GM21423 (cell line): ENCODE data around the gene SKP1.
"Not testable (repeated sequence)": the region's sequence is repeated elsewhere in the genome, so short reads cannot be mapped to it uniquely, and the experiment has no call there.

Source experiments
- ATAC-seq: cut with Tn5 transposase; IDR thresholded peaks from one replicate; pipeline ENCODE4 v1.9.1; 2021; ENCODE audit warnings: mild to moderate bottlenecking, moderate library complexity; ENCODE audit not compliant: unreplicated experiment

SKP1 gene

GRCh38 chr5:134178096-134178419, 1.3 kb upstream of the SKP1 start:
- ATAC-seq: no peak

GRCh38 chr5:134177369-134178095, 782 bp upstream of the SKP1 start:
- no peak for ATAC-seq

DNA sequence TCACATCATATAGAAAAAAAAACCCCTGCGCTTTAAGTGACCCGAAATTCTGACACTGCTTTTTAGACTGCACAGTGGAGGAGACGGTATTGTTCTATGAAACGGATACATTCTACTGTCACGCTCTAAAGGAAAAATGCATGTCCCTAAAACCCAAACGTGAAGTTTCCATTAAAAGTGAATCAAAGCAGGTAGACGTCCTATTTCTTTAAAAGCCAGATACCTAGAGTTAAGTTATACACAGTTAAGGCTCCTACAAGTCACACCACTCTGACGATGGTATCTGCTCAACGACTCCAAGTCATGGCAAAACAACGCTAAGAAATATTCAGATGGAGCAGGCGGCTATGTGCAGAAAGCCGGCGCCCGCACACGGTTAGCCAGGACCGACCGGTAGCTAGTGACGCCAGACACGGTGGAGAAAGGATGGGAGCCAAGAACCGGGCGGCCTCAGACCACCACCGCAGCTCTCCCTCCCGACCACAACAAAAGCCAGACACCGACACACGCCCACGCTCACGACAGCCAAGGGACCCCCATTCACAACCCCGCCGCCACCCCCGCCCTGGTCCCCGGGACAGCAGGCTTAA, 734 bp downstream of the SKP1 start:
- peak; percentile 15 for ATAC-seq

DNA sequence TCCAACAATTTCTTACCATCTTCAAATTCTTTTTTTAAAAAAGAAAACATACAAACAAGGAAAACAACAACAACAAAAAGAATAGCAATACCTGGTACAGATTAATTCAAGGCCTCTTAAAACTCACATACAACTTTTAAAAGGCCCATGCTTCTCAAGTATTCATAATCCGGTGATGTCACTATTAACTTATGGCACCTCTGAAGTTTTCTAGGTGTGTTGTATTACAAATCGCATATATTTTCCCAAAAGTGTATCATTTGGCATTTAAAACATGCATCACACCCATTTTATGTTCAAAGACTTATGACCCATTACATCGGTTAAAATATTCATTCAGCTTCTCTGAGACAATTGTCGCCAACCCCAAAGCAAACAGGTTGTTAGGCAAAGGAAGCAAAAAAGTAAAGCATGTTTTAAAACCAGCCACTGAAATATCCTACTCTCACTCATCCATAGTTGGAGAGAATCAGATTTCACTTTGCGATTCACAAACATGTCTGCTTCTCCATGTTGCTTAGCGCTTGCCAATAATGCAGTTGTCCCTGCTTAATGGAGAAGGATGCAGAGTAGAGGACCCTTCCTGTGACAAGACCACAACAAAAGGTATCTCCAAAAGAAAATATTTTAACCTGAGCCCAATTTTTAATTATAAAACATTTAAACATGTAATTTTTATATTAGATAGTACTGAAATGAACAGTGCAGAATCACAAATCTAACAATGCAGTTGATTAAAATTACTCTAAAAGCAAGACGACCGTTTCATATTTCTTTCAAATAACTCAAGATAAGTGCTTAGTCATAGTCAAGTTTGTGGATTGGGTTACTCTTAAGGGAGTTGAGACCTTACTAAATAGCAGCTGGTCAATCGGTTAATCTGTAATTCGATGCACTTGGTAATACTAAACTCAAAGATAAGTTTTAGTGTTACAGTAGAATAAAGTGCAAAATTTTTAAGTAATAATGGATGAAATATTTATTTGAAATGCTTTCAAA, 1.6 kb downstream of the SKP1 start:
- ATAC-seq: no peak

DNA sequence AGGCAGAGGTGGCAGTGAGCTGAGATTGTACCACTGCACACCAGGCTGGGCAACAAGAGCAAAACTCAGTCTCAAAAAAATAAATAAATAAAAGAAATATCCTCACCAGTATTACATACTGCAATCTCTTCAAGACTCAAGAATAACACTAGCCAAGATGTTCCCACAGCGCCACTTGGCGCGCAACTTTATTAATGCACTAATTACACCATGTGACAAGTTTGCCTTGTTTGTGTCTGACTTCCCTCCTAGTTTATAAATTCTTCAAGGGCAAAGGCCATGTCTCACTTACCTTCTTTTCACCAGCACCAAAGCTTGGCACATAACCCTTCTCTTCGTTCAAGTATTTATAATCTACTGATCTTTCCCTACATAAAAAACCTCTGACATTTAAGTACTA, 4.8 kb downstream of the SKP1 start:
- no peak for ATAC-seq

DNA sequence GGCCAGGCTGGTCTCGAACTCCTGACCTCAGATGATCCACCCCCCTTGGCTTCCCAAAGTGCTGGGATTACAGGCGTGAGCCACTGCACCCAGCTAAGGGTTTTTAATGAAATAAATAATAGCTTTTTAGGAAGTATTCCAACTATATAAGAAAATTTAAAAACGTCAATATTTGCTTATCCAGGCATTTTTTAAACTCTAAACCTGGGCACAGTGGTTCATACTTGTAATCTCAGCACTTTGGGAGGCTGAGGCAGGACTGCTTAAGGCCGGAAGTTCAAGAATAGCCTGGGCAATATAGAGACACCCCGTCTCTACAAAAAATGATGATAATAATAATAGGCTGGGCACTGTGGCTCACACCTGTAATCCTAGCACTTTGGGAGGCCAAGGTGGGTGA, 14.2 kb downstream of the SKP1 start:
- ATAC-seq: no peak

- no peak for ATAC-seq
Observed at GRCh38 chr5:134161513-134162395, 15.0 kb downstream of the SKP1 start.

- no peak for ATAC-seq
Observed at GRCh38 chr5:134153657-134154056, 23.1 kb downstream of the SKP1 start.

DNA sequence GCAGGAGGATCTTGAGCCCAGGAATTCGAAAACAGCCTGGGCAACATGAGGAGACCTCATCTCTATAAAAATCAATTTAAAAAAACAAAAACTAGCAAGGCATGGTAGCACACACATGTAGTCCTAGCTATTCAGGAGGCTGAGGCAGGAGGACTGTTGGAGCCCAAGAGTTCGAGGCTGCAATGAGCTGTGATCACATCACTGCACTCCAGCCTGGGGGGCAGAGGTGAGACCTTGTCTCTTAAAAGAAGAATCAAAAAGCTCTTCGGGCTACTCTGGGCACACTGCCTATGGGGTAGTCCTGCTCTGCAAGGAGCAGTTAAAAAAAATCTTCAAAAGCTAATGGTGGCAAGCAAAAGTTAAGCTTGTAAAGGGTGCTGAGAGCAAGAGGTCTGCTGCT, 23.5 kb downstream of the SKP1 start:
- ATAC-seq: no peak

- not testable (repeated sequence) for ATAC-seq
Observed at GRCh38 chr5:134152173-134152832, 24.4 kb downstream of the SKP1 start.

GRCh38 chr5:134151723-134152122, 25.0 kb downstream of the SKP1 start:
- no peak for ATAC-seq

- ATAC-seq: no peak
Observed at GRCh38 chr5:134149571-134150303, 27.0 kb downstream of the SKP1 start.

GRCh38 chr5:134148986-134149539, 27.7 kb downstream of the SKP1 start:
- ATAC-seq: no peak

DNA sequence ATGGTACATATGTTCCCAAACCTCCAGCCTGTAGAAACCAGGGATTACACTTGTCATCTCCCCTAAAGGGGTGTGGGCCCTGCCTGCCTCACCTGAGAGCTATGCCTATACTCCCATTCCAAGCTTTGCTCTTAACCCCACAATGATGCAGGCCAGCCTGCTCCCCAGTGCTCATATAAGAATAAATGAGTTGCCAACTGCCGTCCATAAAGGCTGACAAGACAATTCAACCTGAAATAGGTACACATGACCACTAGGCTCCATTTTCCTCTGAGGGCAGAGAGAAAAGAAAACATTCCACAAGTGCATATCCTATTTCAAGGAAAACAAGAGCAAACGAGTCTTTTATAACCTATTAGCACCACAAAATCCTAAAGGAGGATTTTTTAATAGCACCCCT, 28.4 kb downstream of the SKP1 start:
- ATAC-seq: no peak

DNA sequence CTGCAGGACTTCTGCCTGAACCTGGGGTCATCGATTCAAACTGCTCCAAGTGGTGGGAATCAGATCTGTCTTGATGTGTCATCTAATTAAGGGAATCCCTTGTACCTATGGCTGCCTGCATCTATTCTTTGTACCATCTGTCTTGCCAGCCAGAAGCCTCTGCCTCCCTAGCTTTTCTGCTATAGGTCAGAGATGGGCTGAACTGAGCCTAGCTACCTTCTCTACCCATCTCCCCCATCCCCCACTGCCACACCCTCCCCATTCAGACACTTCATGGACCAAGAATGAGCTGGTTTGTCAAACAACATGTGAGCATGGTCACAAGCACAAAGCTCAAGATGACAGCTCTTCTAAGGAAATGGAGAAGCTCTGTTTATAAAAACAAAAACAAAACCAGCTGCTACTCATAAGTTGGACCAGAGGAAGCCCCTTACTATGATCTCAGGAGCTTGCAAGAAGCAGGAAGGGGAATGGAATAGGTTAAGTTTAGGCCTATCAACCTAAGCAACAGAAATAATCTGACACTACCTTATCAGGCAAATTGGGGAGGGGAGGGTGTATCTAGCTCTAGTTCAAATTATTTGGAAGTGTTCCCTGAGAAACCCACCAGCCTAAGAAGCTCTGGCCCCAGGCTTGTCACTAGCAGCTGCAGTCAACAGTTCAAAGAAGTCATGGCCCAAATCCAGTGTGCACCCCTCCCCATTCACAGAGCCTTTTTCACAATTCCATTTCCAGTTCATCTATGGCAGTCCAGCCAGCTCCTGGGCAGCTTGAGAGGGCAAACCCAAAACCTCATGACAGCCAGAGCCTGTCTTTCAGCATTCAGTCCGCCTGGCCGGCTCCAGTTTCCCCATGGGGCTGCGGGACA, 29.9 kb downstream of the SKP1 start:
- no peak for ATAC-seq

- ATAC-seq: no peak
Observed at GRCh38 chr5:134145779-134146581, 30.8 kb downstream of the SKP1 start.

DNA sequence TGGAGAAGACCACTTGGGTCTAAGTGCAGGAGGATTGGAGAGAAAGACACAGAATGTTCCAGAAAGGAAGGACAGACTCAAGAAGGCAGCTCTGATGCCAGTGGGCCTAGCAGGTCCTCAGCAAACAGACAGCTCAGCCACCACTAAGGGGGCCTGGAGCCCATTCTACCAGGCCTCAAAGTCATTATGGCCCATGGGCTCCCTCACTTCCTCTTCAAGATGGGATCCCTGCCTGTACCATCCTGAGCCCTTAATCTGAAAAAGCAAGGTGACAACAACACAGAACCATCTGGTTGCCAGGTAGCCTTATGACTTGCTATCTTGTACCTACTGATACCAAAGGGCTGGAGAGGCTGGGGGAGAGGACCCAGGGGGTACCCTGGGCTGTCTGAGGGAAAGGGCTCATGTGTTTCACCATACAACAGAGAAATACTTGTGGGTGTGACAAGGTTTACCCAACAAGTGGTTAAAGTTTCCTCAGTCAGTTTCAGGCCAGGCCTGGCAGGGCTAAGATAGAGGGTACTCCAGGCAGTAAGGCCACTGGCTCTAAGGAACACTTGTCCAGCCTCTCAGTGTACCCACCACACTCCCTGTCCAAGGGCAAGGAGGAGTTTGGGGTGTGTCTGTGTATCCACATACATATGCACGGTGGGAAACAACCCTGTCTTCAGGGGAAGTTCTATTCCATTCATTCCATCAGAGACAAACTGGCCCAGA, 31.6 kb downstream of the SKP1 start:
- no peak for ATAC-seq
